Effector memory CD4-positive, alpha-beta T cell (primary cell): ENCODE data around the gene MYL12B.
"Not testable (repeated sequence)": the region's sequence is repeated elsewhere in the genome, so short reads cannot be mapped to it uniquely, and the experiment has no call there.

ENCODE experiments used
- DNase-seq, 3 donors: peaks; one replicate each; pipeline ENCODE4 v3.0.0-alpha.2; 2020
- H3K27ac ChIP-seq: 2 replicates; pipeline ENCODE4 v1.7.0; 2013; ENCODE audit warnings: mild to moderate bottlenecking, low read length, moderate library complexity; ENCODE audit not compliant: insufficient read depth, poor library complexity, severe bottlenecking
- H3K27me3 ChIP-seq: replicated peaks from 2 replicates; pipeline ENCODE4 v1.7.0; 2013; ENCODE audit warnings: mild to moderate bottlenecking, low read length; ENCODE audit not compliant: insufficient read depth, control insufficient read depth, poor library complexity, severe bottlenecking
- H3K36me3 ChIP-seq: 2 replicates; pipeline ENCODE4 v1.7.0; 2013; ENCODE audit warnings: mild to moderate bottlenecking, low read length, moderate library complexity; ENCODE audit not compliant: control insufficient read depth, insufficient read depth
- H3K4me1 ChIP-seq: 2 replicates; pipeline ENCODE4 v1.7.0; 2013; ENCODE audit warnings: low read length, mild to moderate bottlenecking; ENCODE audit not compliant: control insufficient read depth, insufficient read depth, poor library complexity, severe bottlenecking
- H3K4me3 ChIP-seq: 2 replicates; pipeline ENCODE4 v1.7.0; 2013; ENCODE audit warnings: low read length, low read depth, mild to moderate bottlenecking; ENCODE audit not compliant: insufficient read depth, poor library complexity, severe bottlenecking
- H3K9me3 ChIP-seq: 2 replicates; pipeline ENCODE4 v1.7.0; 2013; ENCODE audit warnings: mild to moderate bottlenecking, low read length, moderate library complexity; ENCODE audit not compliant: control insufficient read depth

MYL12B gene

GRCh38 chr18:3297025-3297984 lies 35.4 kb downstream of the MYL12B start:
- peaks cover 10% of the 10 kb centered on the region for H3K4me1 ChIP-seq
- DNase-seq: peak; percentile 76 to 88 (median 86)
- H3K36me3 ChIP-seq: no peaks in the 10 kb centered on the region
- H3K27me3 ChIP-seq: no peaks in the 10 kb centered on the region
- peak overlapping the region; percentile 48 for H3K27ac ChIP-seq
- H3K9me3 ChIP-seq: no peaks in the 10 kb centered on the region
- peak overlapping the region; percentile 62 for H3K4me3 ChIP-seq

DNA sequence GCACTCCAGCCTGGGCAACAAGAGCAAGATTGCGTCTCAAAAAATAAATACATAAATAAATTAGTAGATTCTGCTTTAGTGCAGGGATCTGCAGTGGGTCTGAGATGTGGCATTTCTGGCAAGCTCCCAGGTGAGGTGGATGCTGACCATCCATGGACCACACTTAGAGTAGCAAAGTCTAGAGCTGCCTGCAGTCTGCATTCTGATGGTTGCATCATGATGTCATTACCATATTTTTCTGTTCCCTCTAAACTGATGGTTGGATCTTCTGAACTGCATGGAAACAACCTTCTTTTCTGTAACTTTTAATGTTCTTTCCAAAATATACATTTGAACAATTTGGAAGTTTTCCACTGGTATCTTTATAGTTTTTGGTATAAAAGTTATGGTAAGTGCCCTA lies 42.9 kb downstream of the MYL12B start:
- no peaks in the 10 kb centered on the region for H3K9me3 ChIP-seq
- no peak overlapping the region for H3K4me3 ChIP-seq
- H3K4me1 ChIP-seq: no peaks in the 10 kb centered on the region
- H3K27ac ChIP-seq: peak overlapping the region; percentile 7
- no peaks in the 10 kb centered on the region for H3K27me3 ChIP-seq
- DNase-seq: no peak
- no peaks in the 10 kb centered on the region for H3K36me3 ChIP-seq

DNA sequence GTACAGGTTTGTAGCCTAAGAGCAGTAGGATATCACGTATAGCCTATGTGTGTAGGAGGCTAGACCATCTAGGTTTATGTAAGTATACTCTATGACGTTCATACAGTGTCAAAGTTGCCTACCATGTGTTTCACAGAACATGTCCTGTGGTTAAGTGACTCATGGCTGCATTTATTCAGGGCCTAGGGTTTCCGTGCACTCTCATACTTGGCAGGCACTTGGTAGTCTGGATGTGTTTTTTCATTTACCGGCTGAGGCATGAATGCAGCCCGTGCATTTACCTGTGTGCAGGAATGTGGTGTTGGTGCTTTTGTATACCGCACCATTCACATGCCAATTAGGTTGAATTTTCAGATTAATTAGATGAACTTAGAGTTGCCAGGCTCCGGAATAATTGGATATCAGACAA lies 43.4 kb downstream of the MYL12B start:
- Histone ChIP-seq H3K27me3 (no peaks in the 10 kb centered on the region), H3K4me1 (no peaks in the 10 kb centered on the region), H3K4me3 (no peak overlapping the region), H3K27ac (peak overlapping the region; percentile 17), H3K9me3 (no peaks in the 10 kb centered on the region), H3K36me3 (no peaks in the 10 kb centered on the region)
- DNase-seq: peak; percentile 35 to 52 (median 36)

- Histone ChIP-seq H3K4me3 (no peak overlapping the region), H3K36me3 (no peaks in the 10 kb centered on the region), H3K4me1 (no peaks in the 10 kb centered on the region), H3K9me3 (no peaks in the 10 kb centered on the region), H3K27ac (peak overlapping the region; percentile 17), H3K27me3 (no peaks in the 10 kb centered on the region)
- DNase-seq: no peak
These were observed 44.0 kb downstream of the MYL12B start for GRCh38 chr18:3305933-3306332.

DNA sequence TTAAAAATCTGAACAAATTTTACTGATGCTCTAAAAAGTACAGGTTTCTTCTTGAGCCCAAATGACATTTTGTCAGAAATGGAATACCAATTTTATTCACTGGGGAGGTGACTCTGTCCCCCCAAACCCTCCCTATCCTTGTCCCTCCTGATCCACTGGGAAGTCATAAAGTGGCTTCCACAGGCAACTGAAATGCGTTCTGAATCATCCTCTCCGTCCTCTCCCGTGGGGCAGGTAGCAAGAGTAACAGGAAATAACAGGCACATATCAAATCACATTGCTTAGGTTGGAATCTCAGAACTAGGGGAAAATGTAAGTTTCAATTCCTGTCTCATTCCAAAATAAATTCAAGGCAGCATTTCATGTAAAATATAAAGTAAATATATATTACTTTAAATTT lies 44.5 kb downstream of the MYL12B start:
- Histone ChIP-seq H3K4me3 (no peak overlapping the region), H3K27me3 (no peaks in the 10 kb centered on the region), H3K36me3 (no peaks in the 10 kb centered on the region), H3K4me1 (no peaks in the 10 kb centered on the region), H3K27ac (peak overlapping the region; percentile 34), H3K9me3 (no peaks in the 10 kb centered on the region)
- DNase-seq: no peak

DNA sequence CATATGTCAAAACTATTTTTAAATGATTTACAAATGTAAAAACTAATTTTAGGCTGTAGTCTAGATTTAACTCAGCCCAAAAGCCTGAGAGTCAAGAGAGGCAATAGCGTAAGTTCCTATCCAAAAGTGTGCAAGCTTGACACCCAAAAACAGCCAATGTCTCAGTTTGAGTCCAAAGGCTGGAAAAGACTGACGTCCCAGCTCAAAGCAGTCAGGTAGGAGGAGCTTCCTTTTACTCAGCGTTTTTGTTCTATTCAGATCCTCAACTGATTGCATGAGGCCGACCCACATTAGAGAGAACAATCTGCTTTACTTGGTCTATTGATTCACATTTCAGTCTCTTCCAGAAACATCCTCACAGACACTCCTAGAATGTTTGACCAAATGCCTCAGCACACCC lies 51.8 kb downstream of the MYL12B start:
- Histone ChIP-seq H3K4me1 (no peaks in the 10 kb centered on the region), H3K9me3 (no peaks in the 10 kb centered on the region), H3K36me3 (no peaks in the 10 kb centered on the region), H3K27me3 (no peaks in the 10 kb centered on the region), H3K4me3 (no peak overlapping the region), H3K27ac (no peak overlapping the region)
- DNase-seq: no peak

GRCh38 chr18:3315344-3315743 lies 53.4 kb downstream of the MYL12B start:
- not testable (repeated sequence) for DNase-seq, H3K27me3 ChIP-seq, H3K27ac ChIP-seq, H3K4me3 ChIP-seq, H3K4me1 ChIP-seq, H3K36me3 ChIP-seq, H3K9me3 ChIP-seq

- Histone ChIP-seq H3K27ac (no peak overlapping the region), H3K36me3 (no peaks in the 10 kb centered on the region), H3K4me3 (no peak overlapping the region), H3K9me3 (no peaks in the 10 kb centered on the region), H3K4me1 (no peaks in the 10 kb centered on the region), H3K27me3 (no peaks in the 10 kb centered on the region)
- DNase-seq: no peak
These were observed 57.5 kb downstream of the MYL12B start for GRCh38 chr18:3319399-3319798.

- Histone ChIP-seq H3K4me1 (no peaks in the 10 kb centered on the region), H3K36me3 (no peaks in the 10 kb centered on the region), H3K27me3 (no peaks in the 10 kb centered on the region), H3K9me3 (no peaks in the 10 kb centered on the region), H3K27ac (no peak overlapping the region), H3K4me3 (no peak overlapping the region)
- DNase-seq: no peak
These were observed 58.0 kb downstream of the MYL12B start for GRCh38 chr18:3319894-3320454.

DNA sequence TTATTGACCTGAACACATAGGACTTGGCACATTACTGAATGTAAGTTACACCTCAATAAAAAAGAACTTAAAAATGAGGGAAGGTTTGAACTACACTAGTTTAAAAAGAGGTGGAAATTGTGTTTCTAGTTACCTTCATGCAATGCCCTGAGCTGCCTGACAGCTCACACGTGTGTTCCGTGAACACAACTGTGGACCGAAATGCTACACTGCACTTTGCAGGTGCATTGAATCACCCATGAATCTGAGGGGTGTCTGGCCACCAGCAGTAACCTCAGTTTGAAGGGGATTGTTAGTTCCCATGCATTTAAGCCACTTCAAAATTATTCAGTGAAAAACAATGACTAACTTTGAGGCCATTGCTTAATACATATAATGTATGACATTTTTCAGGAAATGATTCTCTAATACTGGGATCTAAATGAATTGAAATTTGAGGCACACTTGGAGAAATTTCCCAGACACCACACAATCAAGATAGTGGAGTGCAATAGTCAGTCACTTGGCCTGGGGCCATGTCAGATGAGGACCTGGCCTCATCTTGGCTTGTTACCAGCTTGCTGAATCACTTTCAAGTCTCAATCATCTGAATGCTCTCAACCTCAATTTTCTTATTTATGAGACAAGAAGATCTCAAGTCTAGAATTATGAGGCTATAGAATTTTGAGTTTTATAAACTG lies 59.3 kb downstream of the MYL12B start:
- no peaks in the 10 kb centered on the region for H3K9me3 ChIP-seq
- H3K36me3 ChIP-seq: no peaks in the 10 kb centered on the region
- DNase-seq: no peak
- no peaks in the 10 kb centered on the region for H3K27me3 ChIP-seq
- H3K27ac ChIP-seq: no peak overlapping the region
- H3K4me1 ChIP-seq: no peaks in the 10 kb centered on the region
- no peak overlapping the region for H3K4me3 ChIP-seq
